OCI-LY7 (cell line): ENCODE measurements around the gene GHRHR. TPM values are rescaled to one million over a fixed set of nuclear protein-coding genes. Genes with fewer than 3 reads are reported as not detected.

ENCODE experiments used
- BruUV-seq: library from RNA; stranded (reverse); fragments of 400-500 nt; replicated peaks from 2 replicates; lab custom pipeline; 2021; lab: Mats Ljungman, UMichigan
- CTCF ChIA-PET: fragments of 300-600 bp; sonication (Branson Sonifier 250); formaldehyde crosslinking; loops from one replicate; lab custom pipeline; 2022; ENCODE audit warnings: antibody characterized with exemption; ENCODE audit not compliant: unreplicated experiment; lab: Charles Lee
- POLR2A ChIA-PET: fragments of 300-600 bp; sonication (Branson Sonifier 250); formaldehyde crosslinking; loops from one replicate; lab custom pipeline; 2022; ENCODE audit warnings: antibody characterized with exemption; lab: Charles Lee
- DNase-seq: peaks from one replicate; pipeline ENCODE4 v3.0.0-alpha.2; 2015; ENCODE audit warnings: low spot score
- H2AFZ ChIP-seq: fragments of 200-600 bp; sonication (generic), shearing (Covaris generic); 2 replicates; pipeline ENCODE4 v1.6.1; 2014; ENCODE audit warnings: mild to moderate bottlenecking, antibody characterized with exemption, low read length, moderate library complexity
- H3K27ac ChIP-seq: fragments of 200-600 bp; sonication (generic); 2 replicates; pipeline ENCODE4 v1.5.1; 2014; ENCODE audit warnings: mixed run types, low read depth, mild to moderate bottlenecking, moderate library complexity, low read length, inconsistent platforms; ENCODE audit not compliant: poor library complexity, severe bottlenecking
- H3K36me3 ChIP-seq: fragments of 200-600 bp; sonication (generic); 2 replicates; pipeline ENCODE4 v1.6.1; 2014; ENCODE audit warnings: mild to moderate bottlenecking, antibody characterized with exemption, low read length, moderate library complexity, mixed read lengths; ENCODE audit not compliant: insufficient read depth
- H3K4me1 ChIP-seq: fragments of 200-600 bp; sonication (generic); 2 replicates; pipeline ENCODE4 v1.5.1; 2014; ENCODE audit warnings: mild to moderate bottlenecking, low read length; ENCODE audit not compliant: insufficient read depth, poor library complexity, severe bottlenecking
- H3K4me2 ChIP-seq: fragments of 200-600 bp; sonication (generic); 2 replicates; pipeline ENCODE4 v1.6.1; 2014; ENCODE audit warnings: mild to moderate bottlenecking, low read length
- H3K4me3 ChIP-seq: fragments of 200-600 bp; sonication (generic); 2 replicates; pipeline ENCODE4 v1.5.1; 2014; ENCODE audit warnings: mild to moderate bottlenecking, low read depth, low read length; ENCODE audit not compliant: poor library complexity, severe bottlenecking
- H3K79me2 ChIP-seq: fragments of 200-600 bp; sonication (generic); 2 replicates; pipeline ENCODE4 v1.6.1; 2016; ENCODE audit warnings: low read depth, mild to moderate bottlenecking, low read length, moderate library complexity, mixed read lengths; ENCODE audit not compliant: insufficient read depth
- H3K9me2 ChIP-seq: fragments of 200-600 bp; sonication (generic); 2 replicates; pipeline ENCODE4 v1.6.1; 2016; ENCODE audit warnings: mild to moderate bottlenecking, low read length, mixed read lengths; ENCODE audit not compliant: insufficient read depth
- H3K9me3 ChIP-seq: fragments of 200-600 bp; sonication (generic); 2 replicates; pipeline ENCODE4 v1.6.1; 2014; ENCODE audit warnings: mild to moderate bottlenecking, mixed run types, low read length, mixed read lengths
- H4K20me1 ChIP-seq: fragments of 200-600 bp; sonication (generic); 2 replicates; pipeline ENCODE4 v1.6.1; 2014; ENCODE audit warnings: mild to moderate bottlenecking, antibody characterized with exemption, low read length, moderate library complexity, mixed read lengths; ENCODE audit not compliant: insufficient read depth
- EZH2phosphoT487 ChIP-seq: fragments of 200-600 bp; sonication (generic); IDR thresholded peaks from 2 replicates; pipeline ENCODE4 v1.6.1; 2018; ENCODE audit warnings: low read depth, borderline replicate concordance, mild to moderate bottlenecking, mixed run types, antibody characterized with exemption, low read length, moderate library complexity, mixed read lengths
- intact Hi-C: fragments of 100-400 bp; cut with micrococcal nuclease; formaldehyde crosslinking; loops from one replicate; pipeline ENCODE4 v1.10.0; 2022; ENCODE audit not compliant: unreplicated experiment
- total RNA-seq, 2 experiments: library from RNA; depleted of rRNA in 1 of 2; stranded (reverse); fragments of >200 nt in 1 of 2; shearing (Covaris generic) in 1 of 2; gene quantifications; 2 replicates each; pipeline ENCODE4 v1.2.3, GENCODE V29; 2014 to 2022
- TF ChIP-seq, protein P1 (sequence below): fragments of 200-600 bp; sonication (generic); conservative IDR thresholded peaks from 2 replicates; pipeline ENCODE4 v1.5.1; 2014; ENCODE audit warnings: mild to moderate bottlenecking, antibody characterized with exemption, low read length, moderate library complexity, mixed read lengths

The GHRHR gene
- total RNA-seq, 2 experiments from 2014 or later = not detected

DNA sequence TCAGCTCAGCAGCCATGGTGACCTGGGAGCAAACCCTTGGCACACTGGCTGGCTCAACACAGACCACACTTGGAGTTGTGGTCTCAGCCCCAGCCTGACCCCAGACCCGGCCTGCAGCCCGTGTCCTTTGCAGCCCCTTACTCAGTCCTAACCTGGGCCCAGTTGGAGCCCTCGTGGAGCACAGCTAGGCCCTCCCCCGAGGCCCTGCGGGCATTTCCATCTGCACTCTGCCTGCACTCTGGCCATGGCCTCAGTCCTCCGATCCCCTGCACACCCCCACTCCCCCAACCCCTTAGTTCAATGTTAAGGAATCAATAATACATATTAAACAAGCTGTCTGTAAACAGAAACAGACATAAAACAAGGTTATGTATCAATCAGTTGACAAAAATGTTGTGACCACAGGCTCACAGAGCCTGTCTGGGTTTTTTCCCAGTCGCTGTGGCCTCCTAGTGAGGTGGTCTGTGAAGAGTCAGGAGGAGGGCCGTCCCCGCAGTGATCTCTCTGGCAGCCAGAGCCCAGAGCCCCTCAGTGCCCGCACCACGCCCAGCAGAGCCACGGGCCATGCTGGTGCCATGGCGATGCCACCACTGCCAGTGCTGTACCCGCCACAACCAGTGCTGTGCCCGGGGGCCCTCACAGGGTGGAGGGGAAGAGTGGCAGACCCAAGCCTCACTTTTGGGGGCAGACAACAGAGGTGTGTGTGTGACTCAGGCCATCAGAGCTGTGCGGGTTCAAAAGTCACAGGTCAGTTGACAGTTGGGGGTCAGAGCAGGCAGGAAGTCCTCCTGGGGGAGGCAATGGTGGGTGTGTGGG, 25.5 kb downstream of the GHRHR start:
- intact Hi-C loops = no loop called here
- Histone ChIP-seq H3K36me3 (no peaks in the 10 kb centered on the region), H3K4me1 (no peaks in the 10 kb centered on the region), H3K4me2 (no peak overlapping the region), H3K79me2 (no peaks in the 10 kb centered on the region), H3K9me3 (no peaks in the 10 kb centered on the region), H3K27ac (no peak overlapping the region), H2AFZ (no peak overlapping the region), H3K9me2 (no peaks in the 10 kb centered on the region), H3K4me3 (no peak overlapping the region), H4K20me1 (no peaks in the 10 kb centered on the region)
- DNase-seq = no peak
- no TSS peak for BruUV-seq
- ChIA-PET POLR2A (interaction anchor here (0.6 kb wide), 1 partner anchor 27 kb away, joined by 3 read pairs; no protein-coding TSS in a partner anchor), CTCF (no interaction called here)
- no peak for TF ChIP-seq EZH2phosphoT487
- TF ChIP-seq, protein P1, sequence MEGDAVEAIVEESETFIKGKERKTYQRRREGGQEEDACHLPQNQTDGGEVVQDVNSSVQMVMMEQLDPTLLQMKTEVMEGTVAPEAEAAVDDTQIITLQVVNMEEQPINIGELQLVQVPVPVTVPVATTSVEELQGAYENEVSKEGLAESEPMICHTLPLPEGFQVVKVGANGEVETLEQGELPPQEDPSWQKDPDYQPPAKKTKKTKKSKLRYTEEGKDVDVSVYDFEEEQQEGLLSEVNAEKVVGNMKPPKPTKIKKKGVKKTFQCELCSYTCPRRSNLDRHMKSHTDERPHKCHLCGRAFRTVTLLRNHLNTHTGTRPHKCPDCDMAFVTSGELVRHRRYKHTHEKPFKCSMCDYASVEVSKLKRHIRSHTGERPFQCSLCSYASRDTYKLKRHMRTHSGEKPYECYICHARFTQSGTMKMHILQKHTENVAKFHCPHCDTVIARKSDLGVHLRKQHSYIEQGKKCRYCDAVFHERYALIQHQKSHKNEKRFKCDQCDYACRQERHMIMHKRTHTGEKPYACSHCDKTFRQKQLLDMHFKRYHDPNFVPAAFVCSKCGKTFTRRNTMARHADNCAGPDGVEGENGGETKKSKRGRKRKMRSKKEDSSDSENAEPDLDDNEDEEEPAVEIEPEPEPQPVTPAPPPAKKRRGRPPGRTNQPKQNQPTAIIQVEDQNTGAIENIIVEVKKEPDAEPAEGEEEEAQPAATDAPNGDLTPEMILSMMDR = no peak

DNA sequence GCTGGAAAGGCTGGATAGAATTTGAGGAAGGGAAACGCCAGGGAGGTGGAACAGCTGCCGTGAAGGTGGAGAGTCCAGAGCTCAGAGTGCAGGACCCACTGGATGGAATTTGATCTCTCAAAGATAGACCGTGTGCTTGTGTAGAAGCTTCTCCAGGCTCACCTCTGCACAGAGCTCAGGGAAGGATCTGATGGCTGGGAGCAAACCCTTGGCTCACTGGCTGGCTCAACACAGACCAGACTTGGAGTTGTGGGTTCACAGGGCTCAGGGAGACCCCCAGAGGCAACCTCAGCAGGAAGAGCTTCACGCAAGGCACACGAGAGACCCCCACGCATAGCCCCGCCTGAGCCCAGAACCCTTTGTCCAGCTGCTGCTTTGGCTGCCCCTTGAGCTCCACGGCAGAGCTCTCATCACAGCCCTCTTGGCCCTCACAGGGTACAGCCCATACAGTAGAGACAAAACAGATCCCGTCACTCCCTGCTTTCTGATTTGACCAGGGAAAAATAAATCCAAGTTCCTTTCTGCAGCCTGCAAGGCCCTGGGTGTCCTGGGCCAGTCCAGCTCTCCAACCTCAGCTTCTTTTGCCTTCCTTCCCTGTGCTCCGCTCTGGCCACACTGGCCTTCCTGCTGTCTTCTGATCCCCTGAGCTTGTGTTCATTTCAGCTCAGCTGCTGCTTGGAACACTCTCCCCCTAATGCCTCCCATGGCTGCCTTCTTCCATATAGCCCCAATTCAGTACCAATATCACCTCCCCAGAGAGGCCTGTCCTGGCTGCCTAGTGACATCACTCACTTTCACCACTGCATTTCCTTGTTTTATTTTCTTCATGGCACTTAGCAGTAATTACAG, 26.3 kb downstream of the GHRHR start:
- ChIA-PET CTCF (no interaction called here), POLR2A (interaction anchor here (0.6 kb wide), 1 partner anchor 26 kb away, joined by 3 read pairs; no protein-coding TSS in a partner anchor)
- TF ChIP-seq EZH2phosphoT487 = no peak
- TF ChIP-seq, protein P1 = no peak
- no peak overlapping the region for H3K4me3 ChIP-seq
- no peaks in the 10 kb centered on the region for H3K36me3 ChIP-seq
- H3K79me2 ChIP-seq = no peaks in the 10 kb centered on the region
- H3K27ac ChIP-seq = no peak overlapping the region
- no peaks in the 10 kb centered on the region for H3K4me1 ChIP-seq
- no peaks in the 10 kb centered on the region for H4K20me1 ChIP-seq
- no peaks in the 10 kb centered on the region for H3K9me3 ChIP-seq
- no peaks in the 10 kb centered on the region for H3K9me2 ChIP-seq
- no peak overlapping the region for H3K4me2 ChIP-seq
- BruUV-seq = no TSS peak
- H2AFZ ChIP-seq = no peak overlapping the region
- intact Hi-C loops = no loop called here
- no peak for DNase-seq
